ENCODE results near the gene SIGLEC14. TPM values are rescaled to one million over a fixed set of nuclear protein-coding genes. Genes with fewer than 3 reads are reported as not detected.

Gene SIGLEC14
- total RNA-seq, 2 experiments from 2014 or later = not detected

GRCh38 chr19:51690454-51691073, 43.9 kb upstream of the SIGLEC14 start:
- no peaks in the 10 kb centered on the region for H3K79me2 ChIP-seq (ENCODE audit: insufficient read depth, low read depth, low read length)
- no TSS peak for BruUV-seq (replicated peaks)

GRCh38 chr19:51689751-51690453, 43.3 kb upstream of the SIGLEC14 start:
- Histone ChIP-seq H3K79me2 (ENCODE audit: insufficient read depth, low read depth, low read length) (no peaks in the 10 kb centered on the region), H3K4me2 (ENCODE audit: low read length) (peak overlapping the region; percentile 53; the same call in 1 of the 2 replicates), H3K4me3 (ENCODE audit: low read depth, low read length, poor library complexity, severe bottlenecking) (no peak overlapping the region), H3K9me3 (ENCODE audit: low read length) (peaks cover 12% of the 10 kb centered on the region), H3K4me1 (ENCODE audit: insufficient read depth, low read length, poor library complexity, severe bottlenecking) (peaks cover 15% of the 10 kb centered on the region), H2AFZ (ENCODE audit: low read length) (0 out of 2 replicates have a peak overlapping the region, but pooled peaks have one; percentile 73), H3K27ac (ENCODE audit: low read depth, low read length, poor library complexity, severe bottlenecking) (no peak overlapping the region), H3K9me2 (ENCODE audit: insufficient read depth, low read length) (no peaks in the 10 kb centered on the region), H4K20me1 (ENCODE audit: insufficient read depth, low read length) (no peaks in the 10 kb centered on the region), H3K36me3 (ENCODE audit: insufficient read depth, low read length) (no peaks in the 10 kb centered on the region)
- no TSS peak for BruUV-seq (replicated peaks)
- ChIA-PET POLR2A (no interaction called here), CTCF (ENCODE audit: unreplicated experiment) (no interaction called here)
- intact Hi-C loops (cut with micrococcal nuclease; ENCODE audit: unreplicated experiment) = no loop called here
- TF ChIP-seq EZH2phosphoT487 (IDR thresholded peaks at IDR 0.05; ENCODE audit: borderline replicate concordance, low read depth, low read length) = no peak
- TF ChIP-seq, protein P1, sequence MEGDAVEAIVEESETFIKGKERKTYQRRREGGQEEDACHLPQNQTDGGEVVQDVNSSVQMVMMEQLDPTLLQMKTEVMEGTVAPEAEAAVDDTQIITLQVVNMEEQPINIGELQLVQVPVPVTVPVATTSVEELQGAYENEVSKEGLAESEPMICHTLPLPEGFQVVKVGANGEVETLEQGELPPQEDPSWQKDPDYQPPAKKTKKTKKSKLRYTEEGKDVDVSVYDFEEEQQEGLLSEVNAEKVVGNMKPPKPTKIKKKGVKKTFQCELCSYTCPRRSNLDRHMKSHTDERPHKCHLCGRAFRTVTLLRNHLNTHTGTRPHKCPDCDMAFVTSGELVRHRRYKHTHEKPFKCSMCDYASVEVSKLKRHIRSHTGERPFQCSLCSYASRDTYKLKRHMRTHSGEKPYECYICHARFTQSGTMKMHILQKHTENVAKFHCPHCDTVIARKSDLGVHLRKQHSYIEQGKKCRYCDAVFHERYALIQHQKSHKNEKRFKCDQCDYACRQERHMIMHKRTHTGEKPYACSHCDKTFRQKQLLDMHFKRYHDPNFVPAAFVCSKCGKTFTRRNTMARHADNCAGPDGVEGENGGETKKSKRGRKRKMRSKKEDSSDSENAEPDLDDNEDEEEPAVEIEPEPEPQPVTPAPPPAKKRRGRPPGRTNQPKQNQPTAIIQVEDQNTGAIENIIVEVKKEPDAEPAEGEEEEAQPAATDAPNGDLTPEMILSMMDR (conservative IDR thresholded peaks at IDR 0.05; ENCODE audit: low read length) = no peak
- no peak for DNase-seq (ENCODE audit: low spot score)

More at GRCh38 chr19:51690454-51691073, 43.9 kb upstream of the SIGLEC14 start:
- ChIA-PET POLR2A (no interaction called here), CTCF (ENCODE audit: unreplicated experiment) (no interaction called here)
- intact Hi-C loops (cut with micrococcal nuclease; ENCODE audit: unreplicated experiment) = no loop called here
- peaks cover 15% of the 10 kb centered on the region for H3K4me1 ChIP-seq (ENCODE audit: insufficient read depth, low read length, poor library complexity, severe bottlenecking)
- peak overlapping the region; percentile 73 for H2AFZ ChIP-seq (ENCODE audit: low read length)
- peaks cover 7% of the 10 kb centered on the region; the same call in 1 of the 2 replicates for H3K9me3 ChIP-seq (ENCODE audit: low read length)
- peak; percentile 31 for DNase-seq (ENCODE audit: low spot score)
- no peaks in the 10 kb centered on the region for H4K20me1 ChIP-seq (ENCODE audit: insufficient read depth, low read length)
- no peak for TF ChIP-seq EZH2phosphoT487 (IDR thresholded peaks at IDR 0.05; ENCODE audit: borderline replicate concordance, low read depth, low read length)
- TF ChIP-seq, protein P1 (conservative IDR thresholded peaks at IDR 0.05; ENCODE audit: low read length) = no peak
- H3K27ac ChIP-seq (ENCODE audit: low read depth, low read length, poor library complexity, severe bottlenecking) = no peak overlapping the region
- peak overlapping the region; percentile 17 for H3K4me3 ChIP-seq (ENCODE audit: low read depth, low read length, poor library complexity, severe bottlenecking)
- H3K4me2 ChIP-seq (ENCODE audit: low read length) = peak overlapping the region; percentile 53
- H3K36me3 ChIP-seq (ENCODE audit: insufficient read depth, low read length) = no peaks in the 10 kb centered on the region
- H3K9me2 ChIP-seq (ENCODE audit: insufficient read depth, low read length) = no peaks in the 10 kb centered on the region

Data from OCI-LY7 (cell line).